Liver (tissue), 9 donors: ENCODE data around the gene SAMD5. TPM values are rescaled to one million over a fixed set of nuclear protein-coding genes. Genes with fewer than 3 reads are reported as not detected.

Source experiments
- DNase-seq: peaks from one replicate; pipeline ENCODE4 v3.0.0-alpha.2; 2017; ENCODE audit warnings: low spot score
- H3K27ac ChIP-seq, 2 donors: one replicate each; pipeline ENCODE4 v1.7.0; 2013; ENCODE audit warnings: inconsistent platforms in 2 of 2, low read length in 2 of 2, control low read depth in 1 of 2, low read depth in 1 of 2, mild to moderate bottlenecking in 1 of 2
- H3K27me3 ChIP-seq, 4 donors: one replicate each; pipeline versions ENCODE4 v1.6.1 to v1.7.0; 2013; ENCODE audit warnings: low read length in 3 of 4, inconsistent platforms in 1 of 4, mild to moderate bottlenecking in 1 of 4, moderate library complexity in 1 of 4; ENCODE audit not compliant: control insufficient read depth in 4 of 4, insufficient read depth in 4 of 4
- H3K36me3 ChIP-seq, 4 donors: one replicate each; pipeline versions ENCODE4 v1.6.1 to v1.7.0; 2013; ENCODE audit warnings: low read length in 3 of 4, mild to moderate bottlenecking in 3 of 4, low read depth in 1 of 4, moderate library complexity in 1 of 4; ENCODE audit not compliant: control insufficient read depth in 4 of 4, insufficient read depth in 3 of 4
- H3K4me1 ChIP-seq, 4 donors: one replicate each; pipeline versions ENCODE4 v1.6.1 to v1.7.0; 2013; ENCODE audit warnings: low read length in 3 of 4, mild to moderate bottlenecking in 3 of 4, moderate library complexity in 1 of 4; ENCODE audit not compliant: control insufficient read depth in 4 of 4, insufficient read depth in 4 of 4
- H3K4me3 ChIP-seq, 3 donors: one replicate each; pipeline versions ENCODE4 v1.6.1 to v1.7.0; 2013; ENCODE audit warnings: low read length in 3 of 3, control low read depth in 1 of 3, low read depth in 1 of 3, mild to moderate bottlenecking in 1 of 3
- H3K9ac ChIP-seq, 2 donors: one replicate each; pipeline ENCODE4 v1.7.0; 2013; ENCODE audit warnings: low read length in 2 of 2, mild to moderate bottlenecking in 2 of 2, moderate library complexity in 2 of 2, control low read depth in 1 of 2, low read depth in 1 of 2
- H3K9me3 ChIP-seq, 4 donors: one replicate each; pipeline versions ENCODE4 v1.6.1 to v1.7.0; 2013; ENCODE audit warnings: low read length in 3 of 4; ENCODE audit not compliant: control insufficient read depth in 4 of 4
- EGR1 ChIP-seq, 2 donors: IDR thresholded peaks; 2 replicates each; pipeline ENCODE4 v1.6.1; 2016 to 2018; ENCODE audit warnings: antibody characterized with exemption in 2 of 2, low read depth in 2 of 2
- FOXA1 ChIP-seq: IDR thresholded peaks from 2 replicates; pipeline ENCODE4 v1.6.1; 2016; ENCODE audit warnings: antibody characterized with exemption
- FOXA2 ChIP-seq: IDR thresholded peaks from 2 replicates; pipeline ENCODE4 v1.6.1; 2016; ENCODE audit warnings: antibody characterized with exemption
- GABPA ChIP-seq, 2 donors: IDR thresholded peaks in 1 of 2; conservative IDR thresholded peaks in 1 of 2; 2 replicates each; pipeline ENCODE4 v1.6.1; 2016; ENCODE audit warnings: antibody characterized with exemption in 2 of 2, mild to moderate bottlenecking in 1 of 2, moderate library complexity in 1 of 2
- HNF4A ChIP-seq, 2 donors: conservative IDR thresholded peaks; 2 replicates each; pipeline ENCODE4 v1.6.1; 2016; ENCODE audit warnings: antibody characterized with exemption in 2 of 2, mild to moderate bottlenecking in 2 of 2
- HNF4G ChIP-seq: IDR thresholded peaks from 2 replicates; pipeline ENCODE4 v1.6.1; 2016; ENCODE audit warnings: antibody characterized with exemption
- JUND ChIP-seq, 2 donors: IDR thresholded peaks; 2 replicates each; pipeline ENCODE4 v1.6.1; 2016; ENCODE audit warnings: antibody characterized with exemption in 2 of 2
- MAX ChIP-seq: IDR thresholded peaks from 2 replicates; pipeline ENCODE4 v1.6.1; 2016; ENCODE audit warnings: antibody characterized with exemption
- NR2F2 ChIP-seq: IDR thresholded peaks from 2 replicates; pipeline ENCODE4 v1.6.1; 2016; ENCODE audit warnings: antibody characterized with exemption
- RAD21 ChIP-seq, 2 donors: IDR thresholded peaks; 2 replicates each; pipeline ENCODE4 v1.6.1; 2016; ENCODE audit warnings: antibody characterized with exemption in 2 of 2, mild to moderate bottlenecking in 2 of 2
- REST ChIP-seq: IDR thresholded peaks from 2 replicates; pipeline ENCODE4 v1.6.1; 2016; ENCODE audit warnings: antibody characterized with exemption, mild to moderate bottlenecking
- RXRA ChIP-seq, 2 donors: IDR thresholded peaks; 2 replicates each; pipeline ENCODE4 v1.6.1; 2017 to 2018; ENCODE audit warnings: antibody characterized with exemption in 2 of 2, mild to moderate bottlenecking in 1 of 2
- SP1 ChIP-seq: IDR thresholded peaks from 2 replicates; pipeline ENCODE4 v1.6.1; 2018; ENCODE audit warnings: antibody characterized with exemption, mild to moderate bottlenecking
- TAF1 ChIP-seq: conservative IDR thresholded peaks from 2 replicates; pipeline ENCODE4 v1.6.1; 2016; ENCODE audit warnings: antibody characterized with exemption, mild to moderate bottlenecking
- YY1 ChIP-seq: IDR thresholded peaks from 2 replicates; pipeline ENCODE4 v1.6.1; 2016; ENCODE audit warnings: antibody characterized with exemption, mild to moderate bottlenecking
- ZBTB33 ChIP-seq: IDR thresholded peaks from 2 replicates; pipeline ENCODE4 v1.6.1; 2016; ENCODE audit warnings: antibody characterized with exemption
- WGBS: extraction: QIAGEN DNeasy Blood & Tissue Kit; methylation state at CpG from one replicate; pipeline ENCODE4 v1.1.7; 2013; 5-methylcytosine and 5-hydroxymethylcytosine counted together
- polyA plus RNA-seq, 2 donors: library from polyadenylated mRNA; stranded (reverse) in 1 of 2; unstranded in 1 of 2; fragments of 200-250 nt in 1 of 2; fragments of >200 nt in 1 of 2; fragmentation: Nextera tagmentation in 1 of 2; extraction: Ambion mirVana in 1 of 2; gene quantifications; one replicate each; pipeline versions ENCODE4 v1.2.1 to v1.2.3, GENCODE V29; 2013 to 2015
- total RNA-seq, 2 donors: library from RNA; depleted of rRNA; stranded (reverse); fragments of >200 nt; gene quantifications; one replicate each; pipeline ENCODE4 v1.2.3, GENCODE V29; 2014
- TF ChIP-seq, protein P1 (sequence below): fragments of 150-350 bp; IDR thresholded peaks from 2 replicates; pipeline ENCODE4 v1.5.1; 2017; ENCODE audit warnings: improper control_type of control experiment, low read depth, low read length; ENCODE audit not compliant: missing input control
- TF ChIP-seq, protein P2 (sequence below): IDR thresholded peaks from 2 replicates; pipeline ENCODE4 v1.6.1; 2016; ENCODE audit warnings: antibody characterized with exemption
- donor health status: healthy.
- donor health status: healthy.
- donor health status: healthy.
- donor health status: healthy.
- donor health status: healthy.

The SAMD5 gene
- total and polyA plus RNA-seq, 4 donors: 2.7 to 7.6 (median 3.2) TPM

DNA sequence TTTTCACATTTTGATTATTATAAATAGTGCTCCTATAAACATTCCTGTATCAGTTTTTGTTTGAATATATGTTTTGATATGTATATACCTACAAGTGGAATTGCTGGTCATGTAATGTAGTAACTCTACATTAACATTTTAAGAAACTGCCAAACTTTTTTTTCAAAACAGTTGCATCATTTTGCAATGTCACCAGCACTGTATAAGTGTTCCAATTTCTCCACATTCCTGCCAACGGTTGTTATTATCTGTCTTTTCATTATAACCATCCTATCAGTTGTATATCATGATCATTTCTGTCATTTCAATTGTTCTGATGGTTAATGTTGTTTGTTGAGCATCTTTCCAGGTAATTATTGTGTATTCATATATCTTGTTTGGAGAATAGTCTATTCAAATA is 44.8 kb upstream of the SAMD5 start:
- no peak for TF ChIP-seq GABPA (IDR thresholded peaks at IDR 0.05 in 1 of 2, conservative IDR thresholded peaks at IDR 0.05 in 1 of 2)
- TF ChIP-seq, protein P1, sequence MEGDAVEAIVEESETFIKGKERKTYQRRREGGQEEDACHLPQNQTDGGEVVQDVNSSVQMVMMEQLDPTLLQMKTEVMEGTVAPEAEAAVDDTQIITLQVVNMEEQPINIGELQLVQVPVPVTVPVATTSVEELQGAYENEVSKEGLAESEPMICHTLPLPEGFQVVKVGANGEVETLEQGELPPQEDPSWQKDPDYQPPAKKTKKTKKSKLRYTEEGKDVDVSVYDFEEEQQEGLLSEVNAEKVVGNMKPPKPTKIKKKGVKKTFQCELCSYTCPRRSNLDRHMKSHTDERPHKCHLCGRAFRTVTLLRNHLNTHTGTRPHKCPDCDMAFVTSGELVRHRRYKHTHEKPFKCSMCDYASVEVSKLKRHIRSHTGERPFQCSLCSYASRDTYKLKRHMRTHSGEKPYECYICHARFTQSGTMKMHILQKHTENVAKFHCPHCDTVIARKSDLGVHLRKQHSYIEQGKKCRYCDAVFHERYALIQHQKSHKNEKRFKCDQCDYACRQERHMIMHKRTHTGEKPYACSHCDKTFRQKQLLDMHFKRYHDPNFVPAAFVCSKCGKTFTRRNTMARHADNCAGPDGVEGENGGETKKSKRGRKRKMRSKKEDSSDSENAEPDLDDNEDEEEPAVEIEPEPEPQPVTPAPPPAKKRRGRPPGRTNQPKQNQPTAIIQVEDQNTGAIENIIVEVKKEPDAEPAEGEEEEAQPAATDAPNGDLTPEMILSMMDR: no peak
- TF ChIP-seq RXRA (IDR thresholded peaks at IDR 0.05): no peak
- TF ChIP-seq FOXA1: no peak
- TF ChIP-seq SP1: no peak
- TF ChIP-seq, protein P2, sequence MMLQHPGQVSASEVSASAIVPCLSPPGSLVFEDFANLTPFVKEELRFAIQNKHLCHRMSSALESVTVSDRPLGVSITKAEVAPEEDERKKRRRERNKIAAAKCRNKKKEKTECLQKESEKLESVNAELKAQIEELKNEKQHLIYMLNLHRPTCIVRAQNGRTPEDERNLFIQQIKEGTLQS: no peak
- TF ChIP-seq MAX: no peak
- no peak for TF ChIP-seq RAD21 (IDR thresholded peaks at IDR 0.05)
- no peak for TF ChIP-seq TAF1
- no peak for TF ChIP-seq JUND (IDR thresholded peaks at IDR 0.05)
- no peak for TF ChIP-seq REST
- no peak for TF ChIP-seq EGR1 (IDR thresholded peaks at IDR 0.05; ENCODE audit: low read depth in 2 of 2)
- TF ChIP-seq ZBTB33: no peak
- TF ChIP-seq HNF4A (conservative IDR thresholded peaks at IDR 0.05): no peak
- no peak for TF ChIP-seq HNF4G
- TF ChIP-seq NR2F2: no peak
- H3K27ac ChIP-seq: no peak overlapping the region
- H3K27me3 ChIP-seq: peaks cover 0 to 2% (median 0%) of the 10 kb centered on the region in 4 donors
- no peaks in the 10 kb centered on the region for H3K9me3 ChIP-seq
- DNase-seq: no peak
- WGBS: 58% methylated on average over 1 of the region's 1 CpG
- H3K4me1 ChIP-seq: no peaks in the 10 kb centered on the region
- H3K4me3 ChIP-seq: no peak overlapping the region
- no peak overlapping the region for H3K9ac ChIP-seq
- H3K36me3 ChIP-seq: no peaks in the 10 kb centered on the region

GRCh38 chr6:147467428-147467827 is 41.1 kb upstream of the SAMD5 start:
- no peak for DNase-seq
- H3K36me3 ChIP-seq: no peaks in the 10 kb centered on the region
- TF ChIP-seq ZBTB33 (no peak), HNF4G (no peak), EGR1 (IDR thresholded peaks at IDR 0.05; ENCODE audit: low read depth in 2 of 2) (no peak), YY1 (no peak), FOXA2 (no peak), NR2F2 (no peak), REST (no peak), SP1 (no peak), MAX (no peak)

More at GRCh38 chr6:147467428-147467827, 41.1 kb upstream of the SAMD5 start:
- Histone ChIP-seq H3K9ac (no peak overlapping the region), H3K9me3 (no peaks in the 10 kb centered on the region), H3K4me3 (no peak overlapping the region), H3K4me1 (no peaks in the 10 kb centered on the region), H3K27me3 (peaks cover 0 to 2% (median 0%) of the 10 kb centered on the region in 4 donors), H3K27ac (no peak overlapping the region)
- WGBS: 66% methylated on average over 5 of the region's 5 CpGs
